ENCODE data around the gene NPIPB5. TPM values are rescaled to one million over a fixed set of nuclear protein-coding genes. Genes with fewer than 3 reads are reported as not detected.

The NPIPB5 gene
- 53.9 and 54.5 TPM in 2 replicates for total RNA-seq

GRCh38 chr16:22510591-22510990 lies at the start of gene NPIPB5:
Gene NPIPB5 (plus strand): TSS chr16:22510891. CDS start chr16:22513802, 2,911 bp downstream.

Other genes with a start within 250 kb of the NPIPB5 start
- 20.3 and 45.2 TPM in 2 replicates for gene POLR3E, start 213.5 kb upstream of the NPIPB5 start, total RNA-seq
- gene CDR2, start 136.3 kb upstream of the NPIPB5 start, total RNA-seq: 27.9 and 35.8 TPM in 2 replicates